Panc1 (cell line): ENCODE measurements around the gene CADM1. TPM values are rescaled to one million over a fixed set of nuclear protein-coding genes. Genes with fewer than 3 reads are reported as not detected.

Source experiments
- ATAC-seq: fragments of 200-7000 bp; cut with Tn5 transposase; 2 replicates; pipeline ENCODE4 v1.9.1; 2020; ENCODE audit warnings: mild to moderate bottlenecking, moderate library complexity
- BruUV-seq: library from RNA; stranded (reverse); fragments of 400-500 nt; replicated peaks from 2 replicates; lab custom pipeline; 2021; lab: Mats Ljungman, UMichigan
- CTCF ChIA-PET: fragments of 300-600 bp; sonication (Branson Sonifier 250); formaldehyde crosslinking; loops from one replicate; lab custom pipeline; 2022; ENCODE audit warnings: antibody characterized with exemption; lab: Charles Lee
- POLR2A ChIA-PET: fragments of 300-600 bp; sonication (Branson Sonifier 250); formaldehyde crosslinking; loops from one replicate; lab custom pipeline; 2022; ENCODE audit warnings: antibody characterized with exemption; lab: Charles Lee
- DNase-seq: peaks from one replicate; pipeline ENCODE4 v3.0.0-alpha.2; 2010; ENCODE audit warnings: low read depth, low spot score
- H3K27ac ChIP-seq: 2 replicates; pipeline ENCODE4 v1.5.1; 2011; ENCODE audit warnings: mild to moderate bottlenecking, low read length, inconsistent platforms
- H3K27me3 ChIP-seq: fragments of 200-500 bp; sonication (Bioruptor generic); 2 replicates; pipeline ENCODE4 v1.6.0; 2014; ENCODE audit warnings: low read length, inconsistent platforms; ENCODE audit not compliant: control insufficient read depth, insufficient read depth
- H3K36me3 ChIP-seq: fragments of 200-500 bp; sonication (Bioruptor generic); 2 replicates; pipeline ENCODE4 v1.5.1; 2014; ENCODE audit warnings: inconsistent platforms, mild to moderate bottlenecking, low read length, moderate library complexity; ENCODE audit not compliant: control insufficient read depth, insufficient read depth
- H3K4me1 ChIP-seq: 2 replicates; pipeline ENCODE4 v1.5.1; 2011; ENCODE audit warnings: inconsistent platforms, mild to moderate bottlenecking, low read length, moderate library complexity; ENCODE audit not compliant: control insufficient read depth, insufficient read depth
- H3K4me3 ChIP-seq, 2 experiments: 2 replicates each; pipeline ENCODE4 v1.5.1; 2011 to 2012; ENCODE audit warnings: low read depth in 2 of 2, low read length in 2 of 2, mild to moderate bottlenecking in 2 of 2, inconsistent platforms in 1 of 2, moderate library complexity in 1 of 2
- H3K9me3 ChIP-seq: fragments of 200-500 bp; sonication (Bioruptor generic); 2 replicates; pipeline ENCODE4 v1.5.1; 2014; ENCODE audit warnings: low read depth, mild to moderate bottlenecking, inconsistent platforms, low read length, moderate library complexity; ENCODE audit not compliant: control insufficient read depth, insufficient read depth
- CTCF ChIP-seq: fragments of 450-650 bp; IDR thresholded peaks from 2 replicates; pipeline ENCODE4 v1.5.1; 2017; ENCODE audit warnings: mild to moderate bottlenecking
- POLR2AphosphoS5 ChIP-seq: IDR thresholded peaks from 2 replicates; pipeline ENCODE4 v1.6.1; 2012; ENCODE audit warnings: mild to moderate bottlenecking, low read depth, low read length, moderate library complexity
- REST ChIP-seq, 2 experiments: IDR thresholded peaks; 2 replicates each; pipeline ENCODE4 v1.6.1; 2011 to 2012; ENCODE audit warnings: low read depth in 2 of 2, control low read depth in 1 of 2, low read length in 1 of 2, mild to moderate bottlenecking in 1 of 2, moderate library complexity in 1 of 2; ENCODE audit not compliant: insufficient read depth in 1 of 2
- SIN3A ChIP-seq: IDR thresholded peaks from 2 replicates; pipeline ENCODE4 v1.6.1; 2012; ENCODE audit warnings: low read depth, mild to moderate bottlenecking, low read length, moderate library complexity, borderline replicate concordance; ENCODE audit not compliant: insufficient read depth
- TCF7L2 ChIP-seq: IDR thresholded peaks from 2 replicates; pipeline ENCODE4 v1.6.1; 2011; ENCODE audit warnings: mild to moderate bottlenecking, low read depth, low read length, inconsistent platforms
- in situ Hi-C: cut with HindIII; loops from 2 replicates; pipeline ENCODE4 v1.10.0; 2016; ENCODE audit warnings: low sequenced_read_pairs, low pct_unique_long_range_greater_than_20kb
- intact Hi-C: fragments of 100-400 bp; cut with micrococcal nuclease; formaldehyde crosslinking; loops from one replicate; pipeline ENCODE4 v1.10.0; 2022; ENCODE audit not compliant: unreplicated experiment
- total RNA-seq: library from RNA; stranded (reverse); gene quantifications from one replicate; pipeline ENCODE4 v1.2.1, GENCODE V29; 2021; ENCODE audit not compliant: unreplicated experiment

CADM1 gene
- total RNA-seq, 1 experiment from 2014 or later: 3.9 TPM

- no peaks in the 10 kb centered on the region for H3K4me1 ChIP-seq
- DNase-seq (no peak), ATAC-seq (no peak)
- BruUV-seq: no TSS peak
- H3K27ac ChIP-seq: no peak overlapping the region
- no peaks in the 10 kb centered on the region for H3K27me3 ChIP-seq
- ChIA-PET CTCF (no interaction called here), POLR2A (no interaction called here)
- intact Hi-C loops: no loop called here
- H3K36me3 ChIP-seq: no peaks in the 10 kb centered on the region
- no peak for TF ChIP-seq TCF7L2
- TF ChIP-seq POLR2AphosphoS5: no peak
- H3K9me3 ChIP-seq: no peaks in the 10 kb centered on the region
- no peak overlapping the region for H3K4me3 ChIP-seq
- in situ Hi-C loops: no loop called here
These were observed 80.3 kb downstream of the CADM1 start for GRCh38 chr11:115423728-115424459.

GRCh38 chr11:115421992-115422689 is 82.1 kb downstream of the CADM1 start:
- in situ Hi-C loops: no loop called here
- ChIA-PET POLR2A (interaction anchor here (0.6 kb wide), 1 partner anchor 220 kb away, joined by 5 read pairs; no protein-coding TSS in a partner anchor), CTCF (no interaction called here)
- no TSS peak for BruUV-seq
- no peaks in the 10 kb centered on the region for H3K27me3 ChIP-seq
- no peaks in the 10 kb centered on the region for H3K9me3 ChIP-seq
- no peak for TF ChIP-seq SIN3A
- TF ChIP-seq POLR2AphosphoS5: no peak
- no peak for TF ChIP-seq REST (IDR thresholded peaks at IDR 0.05; ENCODE audit: insufficient read depth in 1 of 2, low read depth in 2 of 2, low read length in 1 of 2)
- TF ChIP-seq CTCF: no peak
- no peak for TF ChIP-seq TCF7L2
- H3K36me3 ChIP-seq: no peaks in the 10 kb centered on the region
- H3K27ac ChIP-seq: no peak overlapping the region
- intact Hi-C loops: no loop called here
- DNase-seq: no peak
- H3K4me3 ChIP-seq: no peak overlapping the region
- no peaks in the 10 kb centered on the region for H3K4me1 ChIP-seq
- ATAC-seq: no peak
